NCI-H2196 (cell line): ENCODE data around the gene TBC1D22A.

ENCODE experiments used
- DNase-seq: peaks from one replicate; lab custom pipeline; 2025; ENCODE audit not compliant: unreplicated experiment; lab: John Stamatoyannopoulos, UW

TBC1D22A gene

DNA sequence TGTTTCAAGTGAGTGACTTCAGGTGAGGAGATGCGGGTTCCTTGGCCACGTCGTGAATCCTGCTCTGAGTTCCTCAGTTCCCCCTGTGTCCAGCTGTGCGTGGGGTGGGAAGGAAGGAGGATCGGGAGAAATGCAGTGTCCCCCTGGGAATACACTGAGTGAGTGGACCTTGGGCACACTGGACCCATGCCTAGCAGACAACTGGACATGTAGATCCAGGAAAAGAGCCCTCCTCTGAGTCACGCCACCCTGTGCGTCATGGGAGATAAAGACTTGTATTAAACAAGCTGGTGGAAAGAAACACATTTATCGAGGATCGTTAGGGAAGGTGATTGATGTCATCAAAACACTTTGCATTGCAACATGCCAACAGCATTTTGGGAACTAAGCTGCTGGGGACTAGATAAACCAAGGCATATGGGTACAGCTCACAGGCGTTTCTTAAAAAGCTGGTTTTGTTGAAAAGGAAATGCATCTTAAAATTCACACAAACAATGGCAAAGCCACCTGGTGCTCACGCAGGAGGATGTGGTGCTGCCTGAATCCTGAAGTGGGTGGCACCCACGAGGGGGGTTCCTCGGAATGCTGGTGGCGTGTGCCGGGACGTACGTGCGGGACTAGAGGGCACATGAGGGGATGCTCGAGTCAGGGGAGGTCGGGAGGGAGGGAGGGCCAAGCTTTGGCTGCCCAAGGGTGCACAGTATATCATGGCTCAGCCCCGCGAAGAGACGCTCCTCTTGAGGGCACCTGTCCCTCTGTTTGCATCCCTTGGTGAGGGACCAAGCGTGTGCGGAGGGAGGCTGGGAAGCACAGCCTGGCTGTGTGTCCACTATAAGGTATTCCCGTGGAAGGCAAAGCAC is 303.5 kb downstream of the TBC1D22A start:
- no peak for DNase-seq

DNA sequence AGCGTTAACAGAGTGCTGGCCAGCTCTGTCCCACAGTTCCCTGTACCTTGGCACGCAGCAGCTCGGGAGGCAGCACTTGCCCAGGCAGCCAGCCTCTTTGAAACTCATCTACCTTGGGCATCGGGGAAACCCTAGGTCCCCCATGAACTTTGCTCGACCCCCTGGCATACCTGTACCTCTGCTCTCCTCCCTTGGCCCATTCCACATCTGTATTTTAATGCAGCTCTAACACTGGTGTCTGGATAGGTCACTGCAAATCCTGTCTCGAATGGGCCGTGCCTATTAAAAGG is 304.1 kb downstream of the TBC1D22A start:
- DNase-seq, result no peak

- DNase-seq, result no peak
Observed at GRCh38 chr22:47067321-47067890, 305.0 kb downstream of the TBC1D22A start.

GRCh38 chr22:47067911-47068625 is 305.6 kb downstream of the TBC1D22A start:
- DNase-seq, result no peak

GRCh38 chr22:47068626-47068996 is 306.2 kb downstream of the TBC1D22A start:
- no peak for DNase-seq

DNA sequence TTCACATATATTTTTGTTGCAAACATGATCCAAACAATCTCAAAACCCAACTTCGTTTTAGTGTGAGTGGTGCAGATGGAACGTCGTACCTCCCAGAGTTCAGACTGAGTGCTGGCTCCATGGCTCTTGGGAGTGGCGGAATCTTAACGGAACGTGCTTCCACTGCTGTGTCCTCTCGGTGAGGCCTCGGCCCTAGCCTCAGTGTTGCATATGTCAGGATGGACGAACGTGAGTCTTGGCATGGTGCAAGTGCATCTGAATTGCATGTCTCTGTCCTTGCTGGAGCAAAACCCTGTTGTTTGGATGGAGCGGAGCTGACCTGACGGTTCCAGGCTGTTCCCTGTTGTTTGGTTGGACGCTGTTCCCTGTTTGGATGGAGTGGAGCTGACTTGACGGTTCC is 306.8 kb downstream of the TBC1D22A start:
- no peak for DNase-seq

DNA sequence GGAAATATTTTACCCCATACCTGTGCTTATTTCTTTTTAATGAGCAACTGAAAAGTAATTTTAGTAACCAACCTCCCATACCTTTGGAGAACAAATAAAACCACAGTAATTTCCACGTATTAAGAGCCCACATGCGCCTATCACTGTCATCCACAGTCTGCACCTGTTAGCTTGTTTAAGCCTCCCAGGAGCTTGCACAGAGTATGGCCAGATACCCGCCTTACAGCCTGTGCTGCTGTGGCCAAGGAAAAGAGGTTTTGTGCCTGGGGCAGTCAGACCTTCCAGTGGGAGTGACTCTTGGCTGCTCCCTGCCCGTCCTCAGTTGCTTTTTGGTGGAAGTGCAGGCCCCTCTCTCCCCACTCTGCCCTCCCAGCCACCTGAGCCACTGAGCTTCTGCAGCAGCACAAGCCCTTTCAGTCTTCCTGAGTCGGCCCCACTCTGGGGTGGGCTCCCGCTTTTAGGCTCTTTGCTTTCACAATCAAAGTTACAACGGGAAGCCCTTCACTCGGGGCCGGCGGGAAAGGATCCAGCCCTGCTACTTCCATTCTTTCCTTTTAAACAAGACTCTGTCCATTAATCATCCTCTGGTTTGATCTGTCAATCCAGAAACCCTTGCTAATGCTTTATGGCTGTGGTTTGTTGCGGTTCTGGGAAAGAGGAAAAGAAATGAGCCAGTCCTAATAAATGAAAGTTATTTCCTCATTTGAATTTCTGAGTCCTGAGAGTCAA is 308.8 kb downstream of the TBC1D22A start:
- DNase-seq, result no peak

DNA sequence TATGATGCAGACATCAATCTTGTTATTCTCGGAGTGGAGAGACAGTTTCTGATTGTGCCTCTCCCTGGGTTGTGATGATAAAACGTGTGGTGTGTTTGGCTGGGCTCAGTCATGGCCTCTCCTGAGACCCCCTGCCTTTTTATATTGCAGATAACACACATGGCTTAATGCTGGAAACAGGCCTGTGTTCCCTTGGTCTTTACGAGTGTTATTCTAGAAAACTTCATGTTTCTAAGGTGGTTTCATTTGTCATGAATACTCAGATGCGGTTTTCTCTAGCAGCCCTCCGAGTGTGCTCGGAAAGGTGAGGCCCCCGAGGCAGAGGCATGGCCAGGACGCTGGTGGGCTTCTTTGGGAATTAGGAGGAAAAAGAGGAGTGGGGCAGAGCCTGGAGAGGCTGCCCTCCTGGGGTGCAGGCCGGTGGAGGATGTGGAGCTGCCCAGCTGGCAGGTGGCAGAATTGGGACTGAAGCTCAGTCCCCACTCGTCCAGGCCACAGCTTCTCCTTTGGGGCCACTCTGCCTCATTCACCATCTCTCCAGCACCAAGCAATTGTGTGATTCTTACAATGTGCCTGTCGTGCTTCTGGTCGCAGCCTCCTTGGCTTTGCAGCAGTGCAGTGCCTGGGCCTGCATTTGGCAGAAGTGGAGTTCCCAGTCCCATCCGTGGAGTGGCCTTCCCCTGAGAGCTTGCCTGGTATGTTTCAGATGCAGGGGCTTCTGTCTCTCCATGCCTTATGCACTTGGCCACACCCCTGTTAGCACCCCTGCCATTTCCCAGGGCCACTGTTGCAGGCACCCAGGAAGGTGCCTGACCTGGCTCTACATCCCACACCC is 309.6 kb downstream of the TBC1D22A start:
- no peak for DNase-seq

- no peak for DNase-seq
Observed at GRCh38 chr22:47072642-47072967, 310.2 kb downstream of the TBC1D22A start.

- no peak for DNase-seq
Observed at GRCh38 chr22:47073075-47073474, 310.6 kb downstream of the TBC1D22A start.

GRCh38 chr22:47074105-47074504 is 311.7 kb downstream of the TBC1D22A start:
- DNase-seq, result no peak

GRCh38 chr22:47075568-47075967 is 313.1 kb downstream of the TBC1D22A start:
- DNase-seq, result no peak

DNA sequence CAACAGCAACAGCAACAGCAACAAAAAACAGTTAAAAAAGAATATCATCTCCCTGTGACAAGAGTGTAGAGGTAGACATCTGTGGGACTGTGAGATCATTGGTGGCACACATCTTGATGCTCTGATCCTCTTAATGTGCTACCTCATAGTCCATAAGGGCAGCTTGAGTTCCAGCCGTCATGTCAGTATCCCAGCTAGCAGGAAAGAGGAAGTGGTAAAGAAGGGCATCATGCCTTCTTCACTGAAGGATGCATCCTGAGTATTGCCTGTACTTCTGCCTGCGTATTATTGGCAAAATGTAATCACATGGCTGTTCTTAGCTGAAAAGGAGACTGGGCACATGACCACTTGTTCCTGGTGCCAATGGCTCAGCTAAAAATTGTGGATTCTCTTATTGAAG is 314.3 kb downstream of the TBC1D22A start:
- DNase-seq, result no peak

DNA sequence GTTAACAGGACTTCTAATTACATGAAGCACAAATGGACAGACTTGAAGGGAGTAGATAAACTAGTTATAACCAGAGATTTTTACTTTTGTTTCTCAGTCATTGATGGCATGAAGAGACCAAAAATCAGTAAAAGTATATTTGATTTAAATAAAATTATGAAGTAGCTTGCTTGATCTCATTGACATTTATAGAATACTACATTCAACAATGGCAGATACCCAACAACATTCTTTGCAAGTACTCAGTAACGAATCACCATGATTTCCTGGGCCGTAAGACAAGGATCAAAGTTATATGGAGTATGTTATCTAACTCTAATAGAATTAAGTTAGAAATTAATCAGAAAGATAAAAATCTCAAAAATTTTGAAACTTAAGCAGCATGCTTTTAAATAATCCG is 317.6 kb downstream of the TBC1D22A start:
- DNase-seq, result no peak

- DNase-seq, result no peak
Observed at GRCh38 chr22:47082505-47082904, 320.1 kb downstream of the TBC1D22A start.

- no peak for DNase-seq
Observed at GRCh38 chr22:47083379-47083986, 321.0 kb downstream of the TBC1D22A start.

GRCh38 chr22:47084226-47084625 is 321.8 kb downstream of the TBC1D22A start:
- no peak for DNase-seq

- no peak for DNase-seq
Observed at GRCh38 chr22:47086596-47087248, 324.3 kb downstream of the TBC1D22A start.

GRCh38 chr22:47088480-47089158 is 326.2 kb downstream of the TBC1D22A start:
- no peak for DNase-seq
